Fibroblast of peridontal ligament (primary cell): ENCODE results near the gene NEB.

ENCODE experiments used
- DNase-seq: peaks from one replicate; pipeline ENCODE4 v3.0.0-alpha.2; 2010; ENCODE audit errors: extremely low read depth

The NEB gene

DNA sequence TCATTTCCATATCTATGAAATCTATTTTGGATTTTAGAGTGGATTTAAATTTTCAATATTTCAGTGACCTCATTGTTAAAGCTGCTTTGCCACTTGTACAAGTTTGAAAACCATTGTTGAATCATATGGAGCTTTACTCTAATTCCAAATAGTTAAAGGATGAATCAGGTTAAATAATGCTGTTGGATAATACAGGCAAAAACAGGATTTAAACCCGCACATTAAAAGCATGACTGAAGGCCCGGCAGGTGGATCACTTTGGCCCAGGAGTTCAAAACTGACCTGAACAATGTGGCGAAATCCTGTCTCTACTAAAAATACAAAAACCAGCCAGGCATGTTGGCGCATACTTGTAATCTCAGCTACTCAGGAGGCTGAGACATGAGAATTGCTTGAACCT is 256.3 kb downstream of the NEB start:
- peak; percentile 30 for DNase-seq

DNA sequence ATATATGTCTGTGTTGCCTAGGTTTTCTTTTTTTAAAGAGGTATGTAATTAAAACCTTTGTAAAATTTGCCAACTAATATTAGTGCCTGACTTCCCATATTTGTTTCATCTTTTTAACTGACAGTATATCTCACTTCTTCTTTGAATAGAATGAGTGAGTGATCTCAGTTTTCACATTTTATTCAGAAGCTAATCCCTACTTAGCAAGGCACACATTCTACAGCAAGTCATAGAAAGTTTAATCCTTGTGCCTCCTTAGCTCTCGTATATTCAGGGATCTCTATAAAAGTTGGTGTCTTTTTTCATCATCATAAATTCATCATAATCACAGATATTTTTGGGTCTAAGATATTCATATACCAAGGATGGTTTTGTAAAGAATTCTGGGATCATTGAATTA is 258.0 kb downstream of the NEB start:
- DNase-seq: no peak

DNA sequence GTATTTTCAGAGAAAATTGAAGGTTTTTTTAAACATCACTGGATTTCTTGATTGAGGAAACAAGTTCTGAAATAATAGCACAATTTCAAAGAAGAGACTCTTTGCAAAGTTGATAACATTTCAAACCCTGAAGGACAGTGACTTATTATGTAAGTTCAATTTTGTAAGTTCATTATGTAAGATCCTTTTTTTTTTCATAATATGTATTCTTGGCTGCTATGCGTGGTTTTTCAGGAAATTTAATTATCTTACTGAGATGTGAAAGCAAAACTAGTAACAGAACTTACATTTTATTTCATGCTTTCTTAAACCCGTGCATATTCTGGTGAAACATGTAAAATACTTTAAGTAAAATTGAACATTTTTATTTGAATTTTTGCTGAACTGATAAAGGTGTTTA is 259.2 kb downstream of the NEB start:
- peak; percentile 11 for DNase-seq

DNA sequence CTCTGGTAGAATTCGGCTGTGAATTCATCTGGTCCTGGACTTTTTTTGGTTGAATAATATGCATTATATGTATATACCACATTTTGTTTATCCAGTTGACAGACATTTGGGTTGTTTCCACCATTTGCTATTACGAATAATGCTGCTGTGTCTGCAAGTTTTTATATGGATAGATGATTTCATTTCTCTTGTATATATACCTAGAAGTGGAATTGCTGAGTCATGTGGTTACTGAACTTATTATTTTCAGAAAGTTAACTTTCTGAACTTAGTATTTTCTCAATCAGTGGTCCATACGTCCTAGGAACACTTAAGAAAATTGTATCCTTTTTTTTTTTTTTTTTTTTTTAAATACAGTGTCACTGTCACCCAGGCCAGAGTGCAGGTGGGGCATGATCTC is 261.3 kb downstream of the NEB start:
- DNase-seq: peak; percentile 29

DNA sequence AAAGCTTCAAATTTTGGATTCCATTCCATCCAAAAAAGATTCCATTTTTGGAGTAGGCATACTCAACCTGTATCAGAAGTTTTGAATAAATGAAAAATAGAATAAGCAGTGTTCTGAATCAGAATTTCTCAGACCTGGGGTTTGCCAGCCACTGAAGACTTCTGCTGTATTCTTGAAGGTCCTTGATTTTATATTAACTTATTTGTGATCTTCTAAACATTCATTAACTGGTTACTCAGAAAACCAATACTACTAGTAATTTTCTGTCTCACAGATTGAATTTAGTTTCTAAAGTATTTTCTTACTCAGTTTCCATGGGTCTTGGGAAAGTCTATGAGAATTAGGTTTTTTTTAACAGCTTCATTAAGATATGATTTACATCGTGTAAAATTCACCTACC is 263.7 kb downstream of the NEB start:
- DNase-seq: no peak

DNA sequence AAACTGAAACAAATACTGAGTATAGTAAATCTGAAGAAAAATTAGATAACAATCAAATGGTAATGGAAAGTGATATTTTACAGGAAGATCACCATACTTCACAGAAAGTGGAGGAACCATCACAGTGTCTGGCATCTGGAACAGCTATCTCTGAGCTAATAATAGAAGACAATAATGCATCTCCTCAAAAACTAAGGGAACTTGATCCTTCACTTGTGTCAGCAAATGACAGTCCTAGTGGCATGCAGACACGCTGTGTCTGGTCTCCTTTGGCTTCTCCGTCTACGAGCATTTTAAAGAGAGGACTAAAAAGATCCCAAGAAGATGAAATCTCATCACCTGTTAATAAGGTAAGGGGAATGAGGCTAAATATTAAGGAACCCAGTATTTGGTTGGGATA is 268.5 kb downstream of the NEB start:
- DNase-seq: no peak

DNA sequence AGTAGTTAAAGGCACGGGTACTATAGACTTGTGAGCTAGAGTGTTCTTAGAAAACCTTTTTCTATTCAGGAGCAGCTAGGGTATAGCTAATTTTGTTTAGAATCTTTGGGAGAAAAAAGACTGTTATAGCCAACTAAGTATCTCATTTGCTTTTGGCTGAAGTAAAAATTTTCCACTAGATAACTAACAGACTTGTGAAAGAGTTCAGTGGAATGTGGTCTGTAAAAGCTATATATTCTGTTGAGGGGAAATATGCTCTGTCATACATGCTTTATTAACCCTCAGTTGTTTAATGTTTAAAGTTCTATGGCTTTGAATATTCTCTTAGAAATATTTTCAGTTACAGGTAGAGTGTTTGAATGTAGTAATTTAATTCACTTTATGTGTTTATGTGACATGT is 274.9 kb downstream of the NEB start:
- peak; percentile 37 for DNase-seq

DNA sequence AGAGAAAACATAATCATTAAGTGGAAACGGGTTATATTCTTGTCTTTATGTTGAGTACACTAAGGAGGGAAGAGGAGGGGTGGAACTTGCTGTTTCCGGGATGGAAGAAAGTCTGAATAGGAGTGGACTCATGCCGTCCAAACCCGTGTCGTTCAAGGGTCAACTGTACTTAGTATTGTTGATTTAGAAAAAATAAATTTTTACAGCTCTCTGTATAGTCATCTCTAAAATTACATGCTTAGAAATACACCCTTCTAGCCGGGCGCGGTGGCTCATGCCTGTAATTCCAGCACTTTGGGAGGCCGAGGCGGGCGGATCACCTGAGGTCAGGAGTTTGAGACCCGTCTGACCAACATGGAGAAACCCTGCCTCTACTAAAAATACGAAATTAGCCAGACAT is 295.1 kb downstream of the NEB start:
- no peak for DNase-seq

DNA sequence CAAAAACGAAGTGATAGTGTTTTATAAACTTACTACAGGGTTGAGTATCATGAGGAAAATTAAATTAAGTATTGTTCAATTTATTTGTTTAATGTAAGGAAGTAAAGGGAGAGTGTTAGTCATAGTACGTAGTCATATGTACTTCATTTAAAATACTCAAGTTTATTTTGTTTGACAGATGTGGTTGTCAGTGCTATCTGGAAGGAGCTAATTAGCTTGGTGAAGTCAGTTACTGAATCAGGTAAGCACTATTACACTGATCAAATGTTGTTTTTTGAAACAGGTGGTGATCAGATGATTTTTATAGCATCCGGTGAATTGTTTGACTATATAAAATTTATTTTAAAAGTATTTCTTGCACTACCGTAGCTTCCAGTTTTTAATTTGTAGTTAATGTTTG is 295.8 kb downstream of the NEB start:
- no peak for DNase-seq

DNA sequence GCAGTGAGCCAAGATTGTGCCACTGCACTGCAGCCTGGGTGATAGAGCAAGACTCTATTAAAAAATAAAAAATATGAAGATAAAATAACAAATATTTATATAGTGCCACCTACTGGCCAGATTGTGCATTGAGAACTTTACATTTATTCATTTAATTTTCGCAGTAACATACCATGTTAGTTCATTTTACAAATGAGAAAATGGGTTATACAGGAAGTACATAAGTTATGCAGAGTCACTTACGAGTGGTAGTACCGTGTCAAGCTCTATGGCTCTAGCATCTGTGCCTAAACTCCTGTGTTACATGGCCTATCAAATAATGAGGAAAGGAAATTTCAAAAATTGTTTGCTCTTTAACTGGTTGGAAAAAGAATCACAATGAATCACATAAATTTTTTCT is 296.6 kb downstream of the NEB start:
- DNase-seq: peak; percentile 68
